OCI-LY1 (cell line): ENCODE data around the gene GPR101.
A peak's percentile ranks its signal among the peaks of the same experiment; 100 is the strongest.

ENCODE experiments used
- H2AFZ ChIP-seq: fragments of 200-600 bp; sonication (generic), shearing (Covaris generic); 2 replicates; pipeline ENCODE4 v1.6.0; 2014; ENCODE audit warnings: antibody characterized with exemption, mild to moderate bottlenecking, low read length
- H3F3A ChIP-seq: fragments of 200-600 bp; sonication (generic), shearing (Covaris generic); 2 replicates; pipeline ENCODE4 v1.6.0; 2014; ENCODE audit warnings: mild to moderate bottlenecking, antibody characterized with exemption, low read length, moderate library complexity; ENCODE audit not compliant: insufficient read depth
- H3K27ac ChIP-seq: fragments of 200-600 bp; sonication (generic); 2 replicates; pipeline ENCODE4 v1.5.1; 2014; ENCODE audit warnings: low read length, mixed run types, mild to moderate bottlenecking, low read depth; ENCODE audit not compliant: poor library complexity, severe bottlenecking
- H3K27me3 ChIP-seq: fragments of 200-600 bp; sonication (generic); 2 replicates; pipeline ENCODE4 v1.6.0; 2014; ENCODE audit warnings: antibody characterized with exemption, mild to moderate bottlenecking, low read length, moderate library complexity; ENCODE audit not compliant: insufficient read depth
- H3K36me3 ChIP-seq: fragments of 200-600 bp; sonication (generic); 2 replicates; pipeline ENCODE4 v1.6.1; 2014; ENCODE audit warnings: mild to moderate bottlenecking, antibody characterized with exemption, low read length, moderate library complexity, mixed read lengths; ENCODE audit not compliant: insufficient read depth
- H3K4me1 ChIP-seq: fragments of 200-600 bp; sonication (generic); 2 replicates; pipeline ENCODE4 v1.5.1; 2014; ENCODE audit warnings: mild to moderate bottlenecking, low read length, moderate library complexity; ENCODE audit not compliant: insufficient read depth, severe bottlenecking
- H3K4me2 ChIP-seq: fragments of 200-600 bp; sonication (generic), shearing (Covaris generic); 2 replicates; pipeline ENCODE4 v1.6.1; 2014; ENCODE audit warnings: low read length
- H3K4me3 ChIP-seq: fragments of 200-600 bp; sonication (generic); 2 replicates; pipeline ENCODE4 v1.5.1; 2014; ENCODE audit warnings: low read length, low read depth, mild to moderate bottlenecking, mixed read lengths; ENCODE audit not compliant: poor library complexity, severe bottlenecking
- H3K79me2 ChIP-seq: fragments of 200-600 bp; shearing (Covaris generic); 2 replicates; pipeline ENCODE4 v1.6.1; 2016; ENCODE audit warnings: mixed run types, low read length, mixed read lengths; ENCODE audit not compliant: insufficient read depth
- H3K9ac ChIP-seq: fragments of 200-600 bp; sonication (generic), shearing (Covaris generic); 2 replicates; pipeline ENCODE4 v1.6.1; 2014; ENCODE audit warnings: mild to moderate bottlenecking, low read length, mixed read lengths
- H3K9me2 ChIP-seq: fragments of 200-600 bp; sonication (generic), shearing (Covaris generic); 2 replicates; pipeline ENCODE4 v1.6.1; 2014; ENCODE audit warnings: low read depth, mild to moderate bottlenecking, low read length, mixed read lengths
- H3K9me3 ChIP-seq: fragments of 200-600 bp; shearing (Covaris generic); 2 replicates; pipeline ENCODE4 v1.6.1; 2014; ENCODE audit warnings: low read length, mixed read lengths
- H4K20me1 ChIP-seq: fragments of 200-600 bp; sonication (generic), shearing (Covaris generic); 2 replicates; pipeline ENCODE4 v1.6.0; 2016; ENCODE audit warnings: mild to moderate bottlenecking, low read length; ENCODE audit not compliant: insufficient read depth
- CTCF ChIP-seq: fragments of 200-600 bp; sonication (generic), shearing (Covaris generic); IDR thresholded peaks from 2 replicates; pipeline ENCODE4 v1.5.1; 2017; ENCODE audit warnings: mild to moderate bottlenecking, antibody characterized with exemption, low read length, moderate library complexity, mixed read lengths
- EZH2 ChIP-seq: fragments of 200-600 bp; sonication (generic), shearing (Covaris generic); IDR thresholded peaks from 2 replicates; pipeline ENCODE4 v1.8.0; 2017; ENCODE audit warnings: borderline replicate concordance, mixed run types, mild to moderate bottlenecking, antibody characterized with exemption, low read length, moderate library complexity, mixed read lengths

Gene GPR101

GRCh38 chrX:137040113-137040794, 6.5 kb upstream of the GPR101 start:
- TF ChIP-seq EZH2 (no peak), CTCF (no peak)
- Histone ChIP-seq H3K27me3 (no peaks in the 10 kb centered on the region), H3K79me2 (no peaks in the 10 kb centered on the region), H3K4me1 (no peaks in the 10 kb centered on the region), H3F3A (no peaks in the 10 kb centered on the region), H3K9me2 (no peaks in the 10 kb centered on the region), H3K4me3 (no peak overlapping the region), H3K9me3 (no peaks in the 10 kb centered on the region), H3K4me2 (no peak overlapping the region), H4K20me1 (no peaks in the 10 kb centered on the region), H3K27ac (no peak overlapping the region), H2AFZ (no peak overlapping the region), H3K36me3 (no peaks in the 10 kb centered on the region), H3K9ac (no peak overlapping the region)

GRCh38 chrX:137034508-137034872, 695 bp upstream of the GPR101 start:
- no peaks in the 10 kb centered on the region for H3K27me3 ChIP-seq
- no peak overlapping the region for H2AFZ ChIP-seq
- no peak overlapping the region for H3K4me2 ChIP-seq
- H3K4me1 ChIP-seq, result no peaks in the 10 kb centered on the region
- H3K27ac ChIP-seq, result no peak overlapping the region
- no peaks in the 10 kb centered on the region for H4K20me1 ChIP-seq
- no peak for TF ChIP-seq EZH2
- TF ChIP-seq CTCF, result no peak
- no peak overlapping the region for H3K4me3 ChIP-seq
- no peaks in the 10 kb centered on the region for H3K9me3 ChIP-seq
- no peaks in the 10 kb centered on the region for H3K79me2 ChIP-seq
- no peaks in the 10 kb centered on the region for H3K9me2 ChIP-seq
- no peak overlapping the region for H3K9ac ChIP-seq
- H3F3A ChIP-seq, result no peaks in the 10 kb centered on the region
- no peaks in the 10 kb centered on the region for H3K36me3 ChIP-seq

- Histone ChIP-seq H3K79me2 (no peaks in the 10 kb centered on the region), H4K20me1 (no peaks in the 10 kb centered on the region), H3K9ac (no peak overlapping the region; the same call in 1 of the 2 replicates), H3K27ac (no peak overlapping the region), H3F3A (no peaks in the 10 kb centered on the region), H3K4me1 (no peaks in the 10 kb centered on the region), H3K4me2 (peak overlapping the region; percentile 75), H3K9me2 (no peaks in the 10 kb centered on the region), H3K9me3 (no peaks in the 10 kb centered on the region), H2AFZ (no peak overlapping the region), H3K27me3 (no peaks in the 10 kb centered on the region), H3K4me3 (peak overlapping the region; percentile 60), H3K36me3 (no peaks in the 10 kb centered on the region)
- TF ChIP-seq EZH2 (no peak), CTCF (no peak)
Measured at GRCh38 chrX:137032841-137033773, 688 bp downstream of the GPR101 start.
